Duodenal mucosa (tissue), 2 donors: ENCODE measurements around the gene NAALADL2.

Experiments
- H3K27ac ChIP-seq: one replicate; pipeline ENCODE4 v1.7.0; 2013; ENCODE audit warnings: low read depth, low read length
- H3K27me3 ChIP-seq, 2 donors: one replicate each; pipeline ENCODE4 v1.7.0; 2013; ENCODE audit warnings: low read length in 2 of 2, control low read depth in 1 of 2; ENCODE audit not compliant: insufficient read depth in 2 of 2, control insufficient read depth in 1 of 2
- H3K36me3 ChIP-seq, 2 donors: one replicate each; pipeline ENCODE4 v1.7.0; 2013; ENCODE audit warnings: low read length in 2 of 2, control low read depth in 1 of 2; ENCODE audit not compliant: insufficient read depth in 2 of 2, control insufficient read depth in 1 of 2
- H3K4me1 ChIP-seq, 2 donors: one replicate each; pipeline ENCODE4 v1.7.0; 2013; ENCODE audit warnings: low read length in 2 of 2, control low read depth in 1 of 2; ENCODE audit not compliant: insufficient read depth in 2 of 2, control insufficient read depth in 1 of 2
- H3K4me3 ChIP-seq, 2 donors: one replicate each; pipeline ENCODE4 v1.7.0; 2013; ENCODE audit warnings: low read length in 2 of 2, low read depth in 1 of 2
- H3K9ac ChIP-seq, 2 donors: one replicate each; pipeline ENCODE4 v1.7.0; 2013; ENCODE audit warnings: low read length in 2 of 2, low read depth in 1 of 2
- H3K9me3 ChIP-seq, 2 donors: one replicate each; pipeline ENCODE4 v1.7.0; 2013; ENCODE audit warnings: low read length in 2 of 2, control low read depth in 1 of 2; ENCODE audit not compliant: control insufficient read depth in 1 of 2

The NAALADL2 gene

GRCh38 chr3:175384569-175384968, 525.4 kb downstream of the NAALADL2 start:
- no peaks in the 10 kb centered on the region for H3K36me3 ChIP-seq
- H3K9me3 ChIP-seq: no peaks in the 10 kb centered on the region
- no peaks in the 10 kb centered on the region for H3K27me3 ChIP-seq
- H3K4me1 ChIP-seq: no peaks in the 10 kb centered on the region
- no peak overlapping the region for H3K4me3 ChIP-seq
- H3K9ac ChIP-seq: no peak overlapping the region
- no peak overlapping the region for H3K27ac ChIP-seq

- no peaks in the 10 kb centered on the region for H3K36me3 ChIP-seq
- no peaks in the 10 kb centered on the region for H3K9me3 ChIP-seq
- H3K27me3 ChIP-seq: no peaks in the 10 kb centered on the region
- no peak overlapping the region for H3K4me3 ChIP-seq
- no peak overlapping the region for H3K9ac ChIP-seq
- no peak overlapping the region for H3K27ac ChIP-seq
- no peaks in the 10 kb centered on the region for H3K4me1 ChIP-seq
Observed at GRCh38 chr3:175386630-175387029, 527.5 kb downstream of the NAALADL2 start.

- Histone ChIP-seq H3K4me3 (no peak overlapping the region), H3K27ac (no peak overlapping the region), H3K27me3 (no peaks in the 10 kb centered on the region), H3K9ac (no peak overlapping the region), H3K9me3 (no peaks in the 10 kb centered on the region), H3K36me3 (no peaks in the 10 kb centered on the region), H3K4me1 (no peaks in the 10 kb centered on the region)
Observed at GRCh38 chr3:175389560-175389959, 530.4 kb downstream of the NAALADL2 start.

GRCh38 chr3:175391601-175392000, 532.5 kb downstream of the NAALADL2 start:
- Histone ChIP-seq H3K9ac (no peak overlapping the region), H3K27me3 (no peaks in the 10 kb centered on the region), H3K4me1 (no peaks in the 10 kb centered on the region), H3K36me3 (no peaks in the 10 kb centered on the region), H3K27ac (no peak overlapping the region), H3K9me3 (no peaks in the 10 kb centered on the region), H3K4me3 (no peak overlapping the region)

- Histone ChIP-seq H3K27me3 (no peaks in the 10 kb centered on the region), H3K27ac (no peak overlapping the region), H3K9ac (no peak overlapping the region), H3K4me3 (no peak overlapping the region), H3K36me3 (no peaks in the 10 kb centered on the region), H3K4me1 (no peaks in the 10 kb centered on the region), H3K9me3 (no peaks in the 10 kb centered on the region)
Observed at GRCh38 chr3:175392653-175393052, 533.5 kb downstream of the NAALADL2 start.

- Histone ChIP-seq H3K36me3 (no peaks in the 10 kb centered on the region), H3K4me3 (no peak overlapping the region), H3K9ac (no peak overlapping the region), H3K27ac (no peak overlapping the region), H3K27me3 (no peaks in the 10 kb centered on the region), H3K4me1 (no peaks in the 10 kb centered on the region), H3K9me3 (no peaks in the 10 kb centered on the region)
Observed at GRCh38 chr3:175397372-175397771, 538.2 kb downstream of the NAALADL2 start.

GRCh38 chr3:175398676-175399075, 539.5 kb downstream of the NAALADL2 start:
- Histone ChIP-seq H3K27ac (no peak overlapping the region), H3K4me3 (no peak overlapping the region)

GRCh38 chr3:175399156-175399840, 540.2 kb downstream of the NAALADL2 start:
- H3K9ac ChIP-seq: no peak overlapping the region
- no peaks in the 10 kb centered on the region for H3K36me3 ChIP-seq
- no peak overlapping the region for H3K27ac ChIP-seq
- H3K27me3 ChIP-seq: no peaks in the 10 kb centered on the region
- H3K9me3 ChIP-seq: no peaks in the 10 kb centered on the region
- H3K4me1 ChIP-seq: no peaks in the 10 kb centered on the region
- H3K4me3 ChIP-seq: no peak overlapping the region

More at GRCh38 chr3:175398676-175399075, 539.5 kb downstream of the NAALADL2 start:
- no peaks in the 10 kb centered on the region for H3K4me1 ChIP-seq
- no peaks in the 10 kb centered on the region for H3K9me3 ChIP-seq
- H3K36me3 ChIP-seq: no peaks in the 10 kb centered on the region
- no peaks in the 10 kb centered on the region for H3K27me3 ChIP-seq
- H3K9ac ChIP-seq: no peak overlapping the region

GRCh38 chr3:175404027-175404426, 544.9 kb downstream of the NAALADL2 start:
- Histone ChIP-seq H3K36me3 (no peaks in the 10 kb centered on the region), H3K4me3 (no peak overlapping the region)

GRCh38 chr3:175404621-175405020, 545.5 kb downstream of the NAALADL2 start:
- Histone ChIP-seq H3K27ac (no peak overlapping the region), H3K27me3 (no peaks in the 10 kb centered on the region), H3K9ac (no peak overlapping the region), H3K36me3 (no peaks in the 10 kb centered on the region), H3K9me3 (no peaks in the 10 kb centered on the region), H3K4me3 (no peak overlapping the region), H3K4me1 (no peaks in the 10 kb centered on the region)

More at GRCh38 chr3:175404027-175404426, 544.9 kb downstream of the NAALADL2 start:
- Histone ChIP-seq H3K27ac (no peak overlapping the region), H3K9me3 (no peaks in the 10 kb centered on the region), H3K9ac (no peak overlapping the region), H3K27me3 (no peaks in the 10 kb centered on the region), H3K4me1 (no peaks in the 10 kb centered on the region)
